Measurements from ENCODE around the gene SMARCA4. TPM values are rescaled to one million over a fixed set of nuclear protein-coding genes. Genes with fewer than 3 reads are reported as not detected.
"Not testable (repeated sequence)": the region's sequence is repeated elsewhere in the genome, so short reads cannot be mapped to it uniquely, and the experiment has no call there.

Gene SMARCA4
- total RNA-seq, 4 donors from 2014 or later, result 68.3 to 208 (median 114) TPM

GRCh38 chr19:11101057-11101456, 140.2 kb downstream of the SMARCA4 start:
- no peaks in the 10 kb centered on the region for H3K27me3 ChIP-seq
- TF ChIP-seq POLR2A (IDR thresholded peaks at IDR 0.05), result no peak
- no peak for TF ChIP-seq CTCF (IDR thresholded peaks at IDR 0.05)
- peaks cover 0 to 5% (median 0%) of the 10 kb centered on the region in 4 donors for H3K9me3 ChIP-seq
- H3K27ac ChIP-seq, result no peak overlapping the region
- no peak overlapping the region for H3K4me3 ChIP-seq
- peaks cover 0 to 10% (median 4%) of the 10 kb centered on the region in 4 donors for H3K4me1 ChIP-seq
- no peak for DNase-seq
- peaks cover 0 to 66% (median 0%) of the 10 kb centered on the region in 3 donors for H3K36me3 ChIP-seq

- H3K4me3 ChIP-seq, result no peak overlapping the region
- TF ChIP-seq CTCF (IDR thresholded peaks at IDR 0.05) (no peak), POLR2A (IDR thresholded peaks at IDR 0.05) (no peak)
- peaks cover 0 to 5% (median 0%) of the 10 kb centered on the region in 4 donors for H3K9me3 ChIP-seq
- H3K4me1 ChIP-seq, result peaks cover 0 to 1% (median 0%) of the 10 kb centered on the region in 4 donors
- H3K27me3 ChIP-seq, result no peaks in the 10 kb centered on the region
- peak overlapping the region in 1 of 4 donors; percentile 3 for H3K27ac ChIP-seq
- H3K36me3 ChIP-seq, result peaks cover 0 to 80% (median 0%) of the 10 kb centered on the region in 3 donors
- peak in 1 of 3 donors; percentile 59 for DNase-seq
Observed at GRCh38 chr19:11102944-11103343, 142.1 kb downstream of the SMARCA4 start.

DNA sequence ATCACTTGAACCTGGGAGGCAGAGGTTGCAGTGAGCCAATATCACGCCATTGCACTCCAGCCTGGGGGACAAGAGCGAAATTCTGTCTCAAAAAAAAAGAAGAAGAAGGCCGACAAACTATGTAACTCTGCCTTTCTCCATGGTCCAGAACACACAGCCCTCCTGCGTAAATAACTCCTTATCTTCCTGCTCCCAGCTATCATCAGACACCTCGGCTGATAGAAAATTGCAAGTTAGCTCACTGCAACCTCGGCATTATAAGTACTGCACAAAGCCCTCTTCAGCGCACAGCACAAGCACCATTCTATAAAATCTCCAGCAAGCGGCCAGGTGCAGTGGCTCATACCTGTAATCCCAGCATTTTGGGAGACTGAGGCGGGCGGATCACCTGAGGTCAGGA, 142.8 kb downstream of the SMARCA4 start:
- H3K27ac ChIP-seq, H3K9me3 ChIP-seq, H3K4me3 ChIP-seq, H3K27me3 ChIP-seq, H3K4me1 ChIP-seq, DNase-seq: not testable (repeated sequence)
- peaks cover 0 to 87% (median 0%) of the 10 kb centered on the region in 3 donors for H3K36me3 ChIP-seq

DNA sequence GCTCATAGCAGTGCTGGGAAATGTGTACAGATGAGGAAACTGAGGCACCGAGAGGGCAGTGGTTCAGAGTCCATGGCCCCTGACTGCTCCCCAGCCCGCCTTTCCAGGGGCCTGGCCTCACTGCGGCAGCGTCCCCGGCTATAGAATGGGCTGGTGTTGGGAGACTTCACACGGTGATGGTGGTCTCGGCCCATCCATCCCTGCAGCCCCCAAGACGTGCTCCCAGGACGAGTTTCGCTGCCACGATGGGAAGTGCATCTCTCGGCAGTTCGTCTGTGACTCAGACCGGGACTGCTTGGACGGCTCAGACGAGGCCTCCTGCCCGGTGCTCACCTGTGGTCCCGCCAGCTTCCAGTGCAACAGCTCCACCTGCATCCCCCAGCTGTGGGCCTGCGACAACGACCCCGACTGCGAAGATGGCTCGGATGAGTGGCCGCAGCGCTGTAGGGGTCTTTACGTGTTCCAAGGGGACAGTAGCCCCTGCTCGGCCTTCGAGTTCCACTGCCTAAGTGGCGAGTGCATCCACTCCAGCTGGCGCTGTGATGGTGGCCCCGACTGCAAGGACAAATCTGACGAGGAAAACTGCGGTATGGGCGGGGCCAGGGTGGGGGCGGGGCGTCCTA, 144.3 kb downstream of the SMARCA4 start:
- Histone ChIP-seq H3K36me3 (peaks cover 0 to 100% (median 0%) of the 10 kb centered on the region in 3 donors), H3K27ac (no peak overlapping the region)
- TF ChIP-seq CTCF (IDR thresholded peaks at IDR 0.05), result no peak
- TF ChIP-seq POLR2A (IDR thresholded peaks at IDR 0.05), result no peak

GRCh38 chr19:11106477-11106876, 145.6 kb downstream of the SMARCA4 start:
- no peaks in the 10 kb centered on the region for H3K9me3 ChIP-seq
- no peak overlapping the region for H3K4me3 ChIP-seq
- no peaks in the 10 kb centered on the region for H3K27me3 ChIP-seq
- H3K36me3 ChIP-seq, result peaks cover 0 to 100% (median 0%) of the 10 kb centered on the region in 3 donors
- H3K4me1 ChIP-seq, result no peaks in the 10 kb centered on the region
- peak overlapping the region in 1 of 4 donors; percentile 59 for H3K27ac ChIP-seq
- no peak for TF ChIP-seq POLR2A (IDR thresholded peaks at IDR 0.05)
- TF ChIP-seq CTCF (IDR thresholded peaks at IDR 0.05), result peak in 1 of 6 experiments; percentile 7
- DNase-seq, result peak in 1 of 3 donors; percentile 64

More for the DNA sequence above, 144.3 kb downstream of the SMARCA4 start:
- H3K27me3 ChIP-seq, result no peaks in the 10 kb centered on the region
- no peak for DNase-seq
- H3K4me3 ChIP-seq, result no peak overlapping the region
- no peaks in the 10 kb centered on the region for H3K9me3 ChIP-seq
- H3K4me1 ChIP-seq, result no peaks in the 10 kb centered on the region

DNA sequence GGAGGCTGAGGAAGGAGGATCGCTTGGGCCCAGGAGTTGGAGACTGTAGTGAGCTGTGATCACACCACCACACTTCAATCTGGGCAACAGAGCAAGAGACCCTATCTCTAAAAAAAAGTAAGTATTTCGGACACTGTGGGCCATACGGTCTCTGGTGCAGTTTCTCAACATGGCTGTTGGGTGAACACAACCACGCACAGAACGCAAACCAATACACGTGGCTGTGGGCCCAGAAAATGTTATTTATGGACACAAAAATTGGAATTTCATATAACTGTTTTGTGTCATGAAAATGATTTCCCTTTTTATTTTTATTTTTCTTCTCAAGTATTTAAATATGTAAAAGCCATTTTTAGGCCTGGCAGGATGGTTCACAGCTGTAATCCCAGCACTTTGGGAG, 147.9 kb downstream of the SMARCA4 start:
- peaks cover 0 to 100% (median 0%) of the 10 kb centered on the region in 3 donors for H3K36me3 ChIP-seq

More for the DNA sequence above, 147.9 kb downstream of the SMARCA4 start:
- Histone ChIP-seq H3K27ac (no peak overlapping the region), H3K4me1 (no peaks in the 10 kb centered on the region), H3K27me3 (no peaks in the 10 kb centered on the region), H3K4me3 (no peak overlapping the region), H3K9me3 (no peaks in the 10 kb centered on the region)
- TF ChIP-seq POLR2A (IDR thresholded peaks at IDR 0.05), result no peak
- no peak for TF ChIP-seq CTCF (IDR thresholded peaks at IDR 0.05)
- DNase-seq, result no peak

Data from Peyer's patch (tissue), 4 donors.